Measurements from ENCODE around the gene FERMT1.

GRCh38 chr20:6123649-6124014, 802 bp upstream of the FERMT1 start:
- TF ChIP-seq CSDC2 (CRISPR knock-in tag; IDR thresholded peaks at IDR 0.05) (no peak), ARNTL (CRISPR knock-in tag; IDR thresholded peaks at IDR 0.05; ENCODE audit: borderline replicate concordance, low read depth) (no peak), PATZ1 (CRISPR knock-in tag; IDR thresholded peaks at IDR 0.05; ENCODE audit: borderline replicate concordance) (no peak)

All from SK-N-SH treated with all-trans-retinoic acid at 6 μM for 48 hours (cell line).